Caki2 (cell line): Measurements from ENCODE around the gene KCTD5. TPM values are rescaled to one million over a fixed set of nuclear protein-coding genes. Genes with fewer than 3 reads are reported as not detected.
A peak's percentile ranks its signal among the peaks of the same experiment; 100 is the strongest.
"Not testable (repeated sequence)": the region's sequence is repeated elsewhere in the genome, so short reads cannot be mapped to it uniquely, and the experiment has no call there.

ENCODE experiments used
- DNase-seq: peaks from one replicate; pipeline ENCODE4 v3.0.0-alpha.2; 2015; ENCODE audit warnings: low read depth
- in situ Hi-C: cut with HindIII; loops from 2 replicates; pipeline ENCODE4 v1.10.0; 2016; ENCODE audit warnings: low sequenced_read_pairs, low pct_unique_long_range_greater_than_20kb, mixed read lengths
- total RNA-seq: library from RNA; depleted of rRNA; stranded (reverse); fragments of >200 nt; shearing (Covaris generic); gene quantifications from 2 replicates; pipeline ENCODE4 v1.2.3, GENCODE V29; 2014; ENCODE audit warnings: low replicate concordance; rRNA removed

Gene KCTD5
- total RNA-seq = 67.5 and 85.6 TPM in 2 replicates

DNA sequence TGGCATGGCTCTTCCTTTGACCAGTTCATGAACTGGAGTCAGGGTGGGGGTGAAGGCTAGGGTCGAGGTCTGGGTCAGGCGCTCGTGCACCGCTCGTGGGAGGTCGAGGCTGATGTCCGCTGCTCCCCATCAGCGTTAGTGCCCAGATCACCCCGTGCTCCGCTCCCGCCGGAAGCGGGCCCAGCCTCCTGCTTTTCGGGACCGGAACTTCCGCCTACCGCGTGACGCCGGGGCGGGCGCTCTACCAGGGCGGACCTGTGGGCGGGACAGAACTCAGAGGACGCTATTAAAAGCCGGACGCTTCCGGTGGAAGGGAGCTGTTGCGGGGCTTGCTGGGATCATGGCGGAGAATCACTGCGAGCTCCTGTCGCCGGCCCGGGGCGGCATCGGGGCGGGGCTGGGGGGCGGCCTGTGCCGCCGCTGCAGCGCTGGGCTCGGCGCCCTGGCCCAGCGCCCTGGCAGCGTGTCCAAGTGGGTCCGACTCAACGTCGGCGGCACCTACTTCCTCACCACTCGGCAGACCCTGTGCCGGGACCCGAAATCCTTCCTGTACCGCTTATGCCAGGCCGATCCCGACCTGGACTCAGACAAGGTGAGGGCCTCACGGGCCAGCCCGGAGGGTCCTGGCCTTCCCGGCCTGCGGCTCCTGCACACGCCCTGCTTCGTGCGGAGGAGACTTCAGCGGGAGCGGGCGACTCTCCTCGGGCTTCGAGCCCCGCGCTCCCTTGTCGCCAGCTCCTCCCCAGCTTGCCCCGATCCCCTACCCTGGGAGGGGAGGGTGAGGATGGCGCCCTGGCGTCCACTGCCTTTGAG, at the start of gene KCTD5:
Gene KCTD5, plus strand, starts transcription at position 315 of the 813 bp plus-strand sequence. Its CDS starts 26 bp downstream, at position 341.
- DNase-seq = peak; percentile 94
- in situ Hi-C loops = no loop called here

DNA sequence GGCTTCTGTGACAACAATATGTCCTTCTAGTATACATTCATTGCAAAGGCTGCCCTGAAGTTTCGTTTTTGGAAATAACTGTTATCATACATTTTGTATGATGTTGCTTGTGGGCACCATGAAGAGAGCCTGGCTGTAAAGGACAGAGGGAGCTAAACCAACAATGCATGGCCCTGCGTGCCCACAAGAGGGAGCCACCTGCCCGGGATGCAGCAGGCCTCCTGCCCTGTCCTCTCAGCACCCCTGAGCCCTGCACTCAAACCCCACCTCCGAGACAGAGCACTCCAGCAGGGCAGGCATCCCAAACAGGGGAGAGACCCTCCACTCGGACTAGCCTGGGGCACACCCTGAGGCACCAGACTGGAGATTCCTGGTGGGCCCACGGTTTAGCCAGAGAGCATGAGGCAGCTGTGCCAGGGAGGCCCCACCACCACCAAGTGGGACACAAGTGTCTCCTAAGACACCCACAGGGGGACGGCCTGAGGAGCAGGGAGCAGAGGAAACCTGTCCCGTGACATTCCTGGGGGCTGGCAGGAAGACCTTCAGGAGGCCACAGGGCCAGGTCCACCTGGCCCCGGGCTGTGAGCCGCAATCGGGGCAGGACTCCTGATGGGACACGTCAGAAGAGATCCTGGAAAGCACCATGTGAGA, 43.1 kb upstream of the KCTD5 start:
- in situ Hi-C loops, DNase-seq: not testable (repeated sequence)

- DNase-seq, in situ Hi-C loops: not testable (repeated sequence)
Observed at GRCh38 chr16:2639722-2640072, 42.6 kb upstream of the KCTD5 start.

DNA sequence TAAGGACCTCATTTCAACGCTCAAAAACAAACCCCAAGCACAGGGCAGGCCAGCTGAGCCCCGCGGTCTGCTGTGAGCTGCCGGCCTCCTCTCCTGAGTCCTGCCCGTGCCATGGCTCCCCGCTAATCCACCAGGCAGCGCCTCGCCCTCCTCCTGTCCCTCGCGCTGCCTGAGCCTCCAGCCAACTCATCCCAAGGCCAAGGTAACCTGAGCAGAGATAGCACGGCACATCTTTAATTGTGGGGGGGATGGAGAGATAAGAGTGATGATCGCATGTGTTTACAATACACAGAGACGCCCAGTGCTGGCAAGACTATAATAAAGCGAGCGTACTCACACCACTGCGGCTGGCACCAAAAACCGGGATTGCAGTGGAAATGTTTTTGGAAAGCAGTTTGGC, 39.8 kb upstream of the KCTD5 start:
- in situ Hi-C loops = not testable (repeated sequence)

GRCh38 chr16:2644754-2645453, 37.4 kb upstream of the KCTD5 start:
- in situ Hi-C loops, DNase-seq: not testable (repeated sequence)

More for the DNA sequence above, 39.8 kb upstream of the KCTD5 start:
- DNase-seq = not testable (repeated sequence)

- in situ Hi-C loops = not testable (repeated sequence)
Observed at GRCh38 chr16:2651268-2651871, 31.0 kb upstream of the KCTD5 start.

DNA sequence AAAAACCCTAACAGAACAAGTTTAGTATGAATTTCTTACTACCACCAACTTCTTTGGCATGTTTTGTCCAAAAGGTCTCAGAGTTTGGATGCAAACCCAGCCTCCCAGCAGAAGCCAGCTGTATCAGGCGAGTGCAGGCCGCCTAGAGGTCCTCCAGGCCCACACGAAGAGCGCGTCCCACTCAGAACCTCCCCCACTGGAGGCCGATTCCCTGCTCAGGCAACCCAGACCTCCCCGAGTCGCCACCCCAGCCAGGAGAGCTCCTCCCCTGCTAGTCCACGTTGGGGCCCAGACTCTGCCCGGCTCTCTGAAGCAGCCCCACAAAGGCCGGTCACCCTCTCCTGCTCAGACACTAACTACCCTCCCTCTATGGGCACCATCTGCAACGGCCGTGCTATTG, 28.4 kb upstream of the KCTD5 start:
- DNase-seq, in situ Hi-C loops: not testable (repeated sequence)

More at GRCh38 chr16:2651268-2651871, 31.0 kb upstream of the KCTD5 start:
- DNase-seq = not testable (repeated sequence)

GRCh38 chr16:2654949-2655348, 27.4 kb upstream of the KCTD5 start:
- in situ Hi-C loops, DNase-seq: not testable (repeated sequence)

- in situ Hi-C loops = no loop called here
- no peak for DNase-seq
Observed at GRCh38 chr16:2656985-2657384, 25.3 kb upstream of the KCTD5 start.

DNA sequence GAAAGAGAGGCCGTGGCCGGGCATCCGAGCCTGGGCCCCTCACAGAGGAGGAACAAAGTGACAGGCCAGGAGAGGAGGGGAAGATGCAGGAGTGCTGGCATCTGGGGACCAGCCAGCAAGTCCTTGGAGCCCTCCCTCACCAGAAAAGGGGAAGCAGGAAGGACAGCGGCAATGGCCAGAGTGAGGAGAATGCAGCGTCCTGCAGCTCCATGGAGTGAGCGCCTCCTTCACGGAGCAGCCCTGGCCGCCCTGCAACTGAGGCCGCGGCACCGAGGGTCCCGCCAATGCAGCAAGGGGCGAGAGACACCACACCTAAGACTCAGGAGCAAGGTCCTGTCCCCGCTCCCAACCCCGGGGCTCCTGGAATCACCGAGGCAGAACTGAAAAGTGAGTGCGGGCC, 24.5 kb upstream of the KCTD5 start:
- in situ Hi-C loops, DNase-seq: not testable (repeated sequence)

- DNase-seq, in situ Hi-C loops: not testable (repeated sequence)
Observed at GRCh38 chr16:2659560-2659959, 22.8 kb upstream of the KCTD5 start.

DNA sequence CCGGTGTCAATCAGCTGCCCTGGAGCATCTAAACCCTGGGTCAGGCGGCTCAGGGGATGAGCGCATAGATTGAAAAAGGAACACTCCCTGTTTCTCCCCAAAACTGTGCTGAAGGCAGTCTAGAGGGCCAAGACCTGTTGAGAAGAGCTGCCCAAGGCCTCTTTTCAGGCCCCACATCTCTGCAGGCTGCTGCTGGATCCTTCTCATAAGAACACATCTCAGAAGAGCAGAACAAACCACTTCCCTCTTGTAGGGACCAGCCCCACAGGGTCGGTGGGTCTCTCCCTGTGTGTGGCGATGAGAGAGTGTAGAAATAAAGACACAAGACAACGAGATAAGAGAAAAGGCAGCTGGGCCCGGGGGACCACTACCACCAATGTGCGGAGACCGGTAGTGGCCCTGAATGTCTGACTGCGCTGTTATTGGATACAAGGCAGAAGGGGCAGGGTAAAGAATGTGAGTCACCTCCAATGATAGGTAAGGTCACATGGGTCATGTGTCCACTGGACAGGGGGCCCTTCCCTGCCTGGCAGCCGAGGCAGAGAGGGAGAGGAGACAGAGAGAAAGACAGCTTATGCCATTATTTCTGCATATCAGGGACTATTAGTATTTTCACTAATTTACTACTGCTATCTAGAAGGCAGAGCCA, 22.2 kb upstream of the KCTD5 start:
- in situ Hi-C loops, DNase-seq: not testable (repeated sequence)

DNA sequence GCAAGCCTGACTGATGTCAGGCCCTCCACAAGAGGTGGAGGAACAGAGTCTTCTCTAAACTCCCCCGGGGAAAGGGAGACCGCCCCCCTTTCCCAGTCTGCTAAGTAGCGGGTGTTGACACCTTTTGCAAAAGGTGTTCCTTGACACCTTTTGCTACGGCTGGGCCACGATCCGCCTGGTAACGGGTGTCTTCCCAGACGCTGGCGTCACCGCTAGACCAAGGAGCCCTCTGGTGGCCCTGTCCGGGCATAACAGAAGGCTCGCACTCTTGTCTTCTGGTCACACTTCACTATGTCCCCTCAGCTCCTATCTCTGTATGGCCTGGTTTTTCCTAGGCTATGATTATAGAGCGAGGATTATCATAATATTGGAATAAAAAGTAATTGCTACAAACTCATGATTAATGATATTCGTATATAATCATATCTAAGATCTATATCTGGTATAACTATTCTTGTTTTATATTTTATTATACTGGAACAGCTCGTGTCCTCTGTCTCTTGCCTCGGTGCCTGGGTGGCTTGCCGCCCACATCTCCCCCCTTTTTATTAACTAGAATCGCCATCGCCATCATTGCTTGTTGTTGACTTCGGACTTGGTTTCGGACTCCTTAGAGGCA, 21.5 kb upstream of the KCTD5 start:
- DNase-seq = peak; percentile 47
- in situ Hi-C loops = not testable (repeated sequence)

DNA sequence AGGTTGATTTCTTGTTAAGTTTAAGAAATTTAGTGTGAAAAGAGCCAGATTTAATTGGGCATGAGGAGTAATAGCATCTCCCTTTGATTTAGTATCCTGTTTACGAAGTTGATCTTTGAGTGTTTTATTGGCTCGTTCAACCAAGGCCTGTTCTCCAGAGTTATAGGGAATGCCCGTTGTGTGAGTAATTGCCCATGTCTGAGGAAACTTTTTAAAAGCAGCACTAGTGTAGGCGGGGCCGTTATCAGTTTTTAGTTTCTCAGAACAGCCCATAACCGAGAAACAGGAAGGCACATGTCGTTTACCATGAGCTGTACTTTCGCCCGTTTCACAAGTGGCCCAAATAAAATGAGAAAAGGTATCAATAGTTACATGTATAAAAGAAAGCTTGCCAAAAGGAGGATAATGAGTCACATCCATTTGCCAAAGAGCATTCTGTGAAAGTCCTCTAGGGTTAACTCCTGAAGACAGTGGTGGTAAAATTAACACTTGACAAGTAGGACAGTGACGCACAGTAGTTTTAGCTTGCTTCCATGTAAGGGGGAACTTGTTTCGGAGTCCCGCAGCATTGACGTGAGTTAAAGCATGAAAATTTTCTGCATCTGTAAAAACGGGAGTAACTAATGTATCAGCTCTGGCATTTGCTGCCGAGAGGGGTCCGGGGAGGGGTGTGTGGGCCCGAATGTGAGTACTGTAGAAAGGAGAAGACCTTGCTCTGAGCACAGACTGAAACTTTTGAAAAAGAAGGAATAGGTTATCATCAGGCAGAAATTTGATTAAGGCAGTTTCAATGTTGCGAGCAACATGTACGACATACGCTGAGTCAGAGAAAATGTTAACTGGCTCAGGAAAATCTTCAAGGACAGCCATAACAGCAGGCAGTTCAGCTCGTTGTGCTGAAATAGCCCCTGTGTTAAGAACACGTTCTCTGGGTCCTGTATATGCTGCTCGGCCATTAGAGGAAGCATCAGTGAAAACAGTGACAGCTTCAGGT, 18.5 kb upstream of the KCTD5 start:
- in situ Hi-C loops = no loop called here
- DNase-seq = no peak

- DNase-seq = no peak
- in situ Hi-C loops = no loop called here
Observed at GRCh38 chr16:2664574-2664982, 17.7 kb upstream of the KCTD5 start.

- in situ Hi-C loops, DNase-seq: not testable (repeated sequence)
Observed at GRCh38 chr16:2666671-2667070, 15.7 kb upstream of the KCTD5 start.
